Hepatocyte (in vitro differentiated cells): ENCODE data around the gene PTCD1. TPM values are rescaled to one million over a fixed set of nuclear protein-coding genes. Genes with fewer than 3 reads are reported as not detected.

Source experiments
- DNase-seq: peaks from one replicate; pipeline ENCODE4 v3.0.0-alpha.2; 2016; ENCODE audit warnings: low spot score
- H2AFZ ChIP-seq: fragments of 200-600 bp; sonication (generic); 2 replicates; pipeline ENCODE4 v1.6.0; 2016; ENCODE audit warnings: antibody characterized with exemption, mild to moderate bottlenecking
- H3K27ac ChIP-seq: fragments of 200-600 bp; sonication (generic); 2 replicates; pipeline ENCODE4 v1.5.1; 2016; ENCODE audit warnings: mild to moderate bottlenecking
- H3K27me3 ChIP-seq: fragments of 200-600 bp; sonication (generic); 2 replicates; pipeline ENCODE4 v1.6.1; 2016
- H3K36me3 ChIP-seq: fragments of 200-600 bp; sonication (generic); replicated peaks from 2 replicates; pipeline ENCODE4 v1.5.1; 2016; ENCODE audit warnings: low read depth; ENCODE audit not compliant: insufficient read depth
- H3K4me1 ChIP-seq: fragments of 200-600 bp; sonication (generic); 2 replicates; pipeline ENCODE4 v1.5.1; 2016; ENCODE audit warnings: mild to moderate bottlenecking, moderate library complexity; ENCODE audit not compliant: insufficient read depth
- H3K4me2 ChIP-seq: fragments of 200-600 bp; sonication (generic); 2 replicates; pipeline ENCODE4 v1.6.0; 2016
- H3K4me3 ChIP-seq: fragments of 200-600 bp; sonication (generic); 2 replicates; pipeline ENCODE4 v1.5.1; 2016; ENCODE audit warnings: mild to moderate bottlenecking
- H3K79me2 ChIP-seq: fragments of 200-600 bp; sonication (generic); 2 replicates; pipeline ENCODE4 v1.6.0; 2017; ENCODE audit warnings: mild to moderate bottlenecking
- H3K9me2 ChIP-seq: fragments of 200-600 bp; sonication (generic); replicated peaks from 2 replicates; pipeline ENCODE4 v1.6.0; 2017; ENCODE audit warnings: mild to moderate bottlenecking; ENCODE audit not compliant: insufficient read depth
- H3K9me3 ChIP-seq: fragments of 200-600 bp; sonication (generic); 2 replicates; pipeline ENCODE4 v1.5.1; 2016; ENCODE audit warnings: low read depth, mild to moderate bottlenecking
- H4K20me1 ChIP-seq: fragments of 200-600 bp; sonication (generic); 2 replicates; pipeline ENCODE4 v1.6.0; 2016; ENCODE audit warnings: mild to moderate bottlenecking; ENCODE audit not compliant: insufficient read depth, poor library complexity, severe bottlenecking
- EZH2 ChIP-seq: fragments of 200-600 bp; sonication (generic); IDR thresholded peaks from 2 replicates; pipeline ENCODE4 v1.6.1; 2016; ENCODE audit warnings: antibody characterized with exemption, mild to moderate bottlenecking, borderline replicate concordance
- EZH2phosphoT487 ChIP-seq: fragments of 200-600 bp; sonication (generic); IDR thresholded peaks from one replicate; pipeline ENCODE4 v1.6.1; 2018; ENCODE audit warnings: antibody characterized with exemption, mild to moderate bottlenecking, low read depth, moderate library complexity; ENCODE audit not compliant: unreplicated experiment, severe bottlenecking
- WGBS: methylation state at CpG from one replicate; pipeline ENCODE4 v1.1.6; 2016; ENCODE audit warnings: low lambda C conversion rate; ENCODE audit errors: missing lambda C conversion rate; 5-methylcytosine and 5-hydroxymethylcytosine counted together
- polyA plus RNA-seq: library from polyadenylated mRNA; unstranded; fragments of >200 nt; fragmentation: Nextera tagmentation; extraction: Ambion mirVana; gene quantifications from 2 replicates; pipeline ENCODE4 v1.2.1, GENCODE V29; 2016
- total RNA-seq: library from RNA; depleted of rRNA; stranded (reverse); fragments of >200 nt; gene quantifications from 2 replicates; pipeline ENCODE4 v1.2.3, GENCODE V29; 2014
- TF ChIP-seq, protein P1 (sequence below): fragments of 200-600 bp; sonication (generic); IDR thresholded peaks from 2 replicates; pipeline ENCODE4 v1.5.1; 2016; ENCODE audit warnings: antibody characterized with exemption, mild to moderate bottlenecking; ENCODE audit not compliant: poor library complexity

Gene PTCD1
- total and polyA plus RNA-seq, 2 experiments from 2014 or later, result 10.8 to 11.3 TPM

- H3K4me3 ChIP-seq, result no peak overlapping the region
- no peaks in the 10 kb centered on the region for H4K20me1 ChIP-seq
- no peaks in the 10 kb centered on the region for H3K9me2 ChIP-seq
- 92% methylated on average over 7 of the region's 9 CpGs for WGBS
- H3K4me1 ChIP-seq, result no peaks in the 10 kb centered on the region
- H3K27me3 ChIP-seq, result no peaks in the 10 kb centered on the region
- no peak for DNase-seq
- peaks cover 14% of the 10 kb centered on the region for H3K79me2 ChIP-seq
- no peak for TF ChIP-seq EZH2
- TF ChIP-seq, protein P1, sequence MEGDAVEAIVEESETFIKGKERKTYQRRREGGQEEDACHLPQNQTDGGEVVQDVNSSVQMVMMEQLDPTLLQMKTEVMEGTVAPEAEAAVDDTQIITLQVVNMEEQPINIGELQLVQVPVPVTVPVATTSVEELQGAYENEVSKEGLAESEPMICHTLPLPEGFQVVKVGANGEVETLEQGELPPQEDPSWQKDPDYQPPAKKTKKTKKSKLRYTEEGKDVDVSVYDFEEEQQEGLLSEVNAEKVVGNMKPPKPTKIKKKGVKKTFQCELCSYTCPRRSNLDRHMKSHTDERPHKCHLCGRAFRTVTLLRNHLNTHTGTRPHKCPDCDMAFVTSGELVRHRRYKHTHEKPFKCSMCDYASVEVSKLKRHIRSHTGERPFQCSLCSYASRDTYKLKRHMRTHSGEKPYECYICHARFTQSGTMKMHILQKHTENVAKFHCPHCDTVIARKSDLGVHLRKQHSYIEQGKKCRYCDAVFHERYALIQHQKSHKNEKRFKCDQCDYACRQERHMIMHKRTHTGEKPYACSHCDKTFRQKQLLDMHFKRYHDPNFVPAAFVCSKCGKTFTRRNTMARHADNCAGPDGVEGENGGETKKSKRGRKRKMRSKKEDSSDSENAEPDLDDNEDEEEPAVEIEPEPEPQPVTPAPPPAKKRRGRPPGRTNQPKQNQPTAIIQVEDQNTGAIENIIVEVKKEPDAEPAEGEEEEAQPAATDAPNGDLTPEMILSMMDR, result no peak
- no peak for TF ChIP-seq EZH2phosphoT487
- H3K36me3 ChIP-seq, result no peaks in the 10 kb centered on the region
- no peaks in the 10 kb centered on the region for H3K9me3 ChIP-seq
- no peak overlapping the region for H3K4me2 ChIP-seq
- no peak overlapping the region for H3K27ac ChIP-seq
- no peak overlapping the region for H2AFZ ChIP-seq
These were observed 51.9 kb downstream of the PTCD1 start for GRCh38 chr7:99386584-99387238.

- H3K9me3 ChIP-seq, result no peaks in the 10 kb centered on the region
- no peak overlapping the region for H2AFZ ChIP-seq
- peaks cover 16% of the 10 kb centered on the region for H3K79me2 ChIP-seq
- no peaks in the 10 kb centered on the region for H3K36me3 ChIP-seq
- WGBS, result 98% methylated on average over 8 of the region's 8 CpGs
- TF ChIP-seq EZH2phosphoT487 (no peak), EZH2 (no peak)
- TF ChIP-seq, protein P1, result no peak
- H3K27ac ChIP-seq, result no peak overlapping the region
- no peaks in the 10 kb centered on the region for H3K27me3 ChIP-seq
- no peaks in the 10 kb centered on the region for H3K4me1 ChIP-seq
- no peak overlapping the region for H3K4me2 ChIP-seq
- no peak overlapping the region for H3K4me3 ChIP-seq
- no peaks in the 10 kb centered on the region for H3K9me2 ChIP-seq
- DNase-seq, result no peak
- H4K20me1 ChIP-seq, result no peaks in the 10 kb centered on the region
These were observed 53.0 kb downstream of the PTCD1 start for GRCh38 chr7:99385564-99385963.

- no peak overlapping the region for H3K27ac ChIP-seq
- TF ChIP-seq EZH2 (no peak), EZH2phosphoT487 (no peak)
- TF ChIP-seq, protein P1, result no peak
These were observed 54.1 kb downstream of the PTCD1 start for GRCh38 chr7:99384523-99384922.

More at GRCh38 chr7:99384523-99384922, 54.1 kb downstream of the PTCD1 start:
- no peak overlapping the region for H3K4me2 ChIP-seq
- no peaks in the 10 kb centered on the region for H3K9me3 ChIP-seq
- H3K27me3 ChIP-seq, result no peaks in the 10 kb centered on the region
- no peaks in the 10 kb centered on the region for H3K9me2 ChIP-seq
- H4K20me1 ChIP-seq, result no peaks in the 10 kb centered on the region
- peaks cover 9% of the 10 kb centered on the region for H3K4me1 ChIP-seq
- no peaks in the 10 kb centered on the region for H3K36me3 ChIP-seq
- no peak for DNase-seq
- no peak overlapping the region for H2AFZ ChIP-seq
- H3K4me3 ChIP-seq, result no peak overlapping the region
- peaks cover 26% of the 10 kb centered on the region for H3K79me2 ChIP-seq
- WGBS, result 86% methylated on average over 4 of the region's 4 CpGs
